GM23248 (cell line): Measurements from ENCODE around the gene CPED1. TPM values are rescaled to one million over a fixed set of nuclear protein-coding genes. Genes with fewer than 3 reads are reported as not detected.
"Not testable (repeated sequence)": the region's sequence is repeated elsewhere in the genome, so short reads cannot be mapped to it uniquely, and the experiment has no call there.

ENCODE experiments used
- DNase-seq: peaks from one replicate; pipeline ENCODE4 v3.0.0-alpha.2; 2015
- H2AFZ ChIP-seq: fragments of 200-600 bp; sonication (generic); 2 replicates; pipeline ENCODE4 v1.6.1; 2016; ENCODE audit warnings: antibody characterized with exemption
- H3F3A ChIP-seq: fragments of 200-600 bp; sonication (generic); 2 replicates; pipeline ENCODE4 v1.6.1; 2016; ENCODE audit warnings: mild to moderate bottlenecking, antibody characterized with exemption, mixed run types; ENCODE audit not compliant: insufficient read depth
- H3K27ac ChIP-seq: fragments of 200-600 bp; sonication (generic); 2 replicates; pipeline ENCODE4 v1.5.1; 2016; ENCODE audit warnings: mild to moderate bottlenecking
- H3K27me3 ChIP-seq: fragments of 200-600 bp; sonication (generic); replicated peaks from 2 replicates; pipeline ENCODE4 v1.6.1; 2016; ENCODE audit warnings: mild to moderate bottlenecking; ENCODE audit not compliant: insufficient read depth
- H3K36me3 ChIP-seq: fragments of 200-600 bp; sonication (generic); 2 replicates; pipeline ENCODE4 v1.6.1; 2016; ENCODE audit warnings: low read depth, mild to moderate bottlenecking
- H3K4me1 ChIP-seq: fragments of 200-600 bp; sonication (generic); 2 replicates; pipeline ENCODE4 v1.6.1; 2016; ENCODE audit warnings: mild to moderate bottlenecking; ENCODE audit not compliant: insufficient read depth
- H3K4me2 ChIP-seq: fragments of 200-600 bp; sonication (generic); one replicate; pipeline ENCODE4 v1.6.1; 2016; ENCODE audit warnings: mild to moderate bottlenecking; ENCODE audit not compliant: unreplicated experiment
- H3K4me3 ChIP-seq: fragments of 200-600 bp; sonication (generic); 2 replicates; pipeline ENCODE4 v1.5.1; 2016; ENCODE audit warnings: mild to moderate bottlenecking
- H3K79me2 ChIP-seq: fragments of 200-600 bp; sonication (generic); 2 replicates; pipeline ENCODE4 v1.6.1; 2016; ENCODE audit warnings: mild to moderate bottlenecking; ENCODE audit not compliant: insufficient read depth
- H3K9ac ChIP-seq: fragments of 200-600 bp; sonication (generic); 2 replicates; pipeline ENCODE4 v1.6.1; 2016; ENCODE audit warnings: mild to moderate bottlenecking
- H3K9me2 ChIP-seq: fragments of 200-600 bp; sonication (generic); 2 replicates; pipeline ENCODE4 v1.6.1; 2016; ENCODE audit warnings: mixed run types, mild to moderate bottlenecking, moderate library complexity; ENCODE audit not compliant: insufficient read depth
- H3K9me3 ChIP-seq: fragments of 200-600 bp; sonication (generic); one replicate; pipeline ENCODE4 v1.6.1; 2017; ENCODE audit warnings: low read depth
- H4K20me1 ChIP-seq: fragments of 200-600 bp; sonication (generic); 2 replicates; pipeline ENCODE4 v1.6.0; 2016; ENCODE audit not compliant: insufficient read depth
- EZH2 ChIP-seq: fragments of 200-600 bp; sonication (generic); IDR thresholded peaks from 2 replicates; pipeline ENCODE4 v1.6.1; 2018; ENCODE audit warnings: antibody characterized with exemption, mild to moderate bottlenecking; ENCODE audit not compliant: insufficient read depth, poor library complexity, severe bottlenecking
- EZH2phosphoT487 ChIP-seq: fragments of 200-600 bp; sonication (generic); IDR thresholded peaks from 2 replicates; pipeline ENCODE4 v1.6.1; 2018; ENCODE audit warnings: antibody characterized with exemption, moderate library complexity, mild to moderate bottlenecking, low read depth; ENCODE audit not compliant: insufficient read depth
- WGBS, 2 experiments: methylation state at CpG; one replicate each; pipeline ENCODE4 v1.1.6; 2015 to 2017; ENCODE audit warnings: low lambda C conversion rate in 2 of 2, low coverage in 1 of 2; ENCODE audit errors: missing lambda C conversion rate in 2 of 2; 5-methylcytosine and 5-hydroxymethylcytosine counted together
- in situ Hi-C: fragments of 300-500 bp; cut with MboI; formaldehyde crosslinking; loops from 2 replicates; pipeline ENCODE4 v1.15.0; 2020
- polyA plus RNA-seq: library from polyadenylated mRNA; unstranded; fragments of >200 nt; fragmentation: Nextera tagmentation; extraction: Ambion mirVana; gene quantifications from 2 replicates; pipeline ENCODE4 v1.2.1, GENCODE V29; 2016
- total RNA-seq: library from RNA; depleted of rRNA; stranded (reverse); fragments of >200 nt; shearing (Covaris generic); gene quantifications from 2 replicates; pipeline ENCODE4 v1.2.3, GENCODE V29; 2014

The CPED1 gene
- total and polyA plus RNA-seq, 2 experiments from 2014 or later = 12.4 to 20.2 TPM

- Histone ChIP-seq H3K9me2 (no peaks in the 10 kb centered on the region), H3K36me3 (no peaks in the 10 kb centered on the region), H3K4me2 (no peak overlapping the region), H3K27me3 (no peaks in the 10 kb centered on the region), H3K27ac (no peak overlapping the region), H3K9me3 (no peaks in the 10 kb centered on the region), H4K20me1 (no peaks in the 10 kb centered on the region), H3F3A (no peaks in the 10 kb centered on the region), H3K9ac (no peak overlapping the region), H3K4me3 (no peak overlapping the region), H2AFZ (no peak overlapping the region), H3K4me1 (no peaks in the 10 kb centered on the region), H3K79me2 (no peaks in the 10 kb centered on the region)
- 88 to 97% methylated on average over 2 of the region's 2 CpGs for WGBS, 2 experiments
- no peak for TF ChIP-seq EZH2phosphoT487
- TF ChIP-seq EZH2 = no peak
- DNase-seq = no peak
- in situ Hi-C loops = no loop called here
These were observed 226.1 kb downstream of the CPED1 start for GRCh38 chr7:121214657-121215056.

- 63 to 71% methylated on average over 2 of the region's 2 CpGs for WGBS, 2 experiments
- H3K4me3 ChIP-seq = no peak overlapping the region
- in situ Hi-C loops = no loop called here
These were observed 230.5 kb downstream of the CPED1 start for GRCh38 chr7:121219026-121219425.

GRCh38 chr7:121221108-121221507, 232.6 kb downstream of the CPED1 start:
- WGBS, 2 experiments = 87 to 92% methylated on average over 2 of the region's 2 CpGs
- H3K4me2 ChIP-seq, H4K20me1 ChIP-seq, H3K27me3 ChIP-seq, H2AFZ ChIP-seq, H3K36me3 ChIP-seq, H3K79me2 ChIP-seq, H3K9me2 ChIP-seq, H3F3A ChIP-seq, in situ Hi-C loops, DNase-seq, H3K9ac ChIP-seq, H3K27ac ChIP-seq, H3K9me3 ChIP-seq, H3K4me3 ChIP-seq, H3K4me1 ChIP-seq: not testable (repeated sequence)

More at GRCh38 chr7:121219026-121219425, 230.5 kb downstream of the CPED1 start:
- no peaks in the 10 kb centered on the region for H4K20me1 ChIP-seq
- no peak overlapping the region for H3K27ac ChIP-seq
- H3K27me3 ChIP-seq = no peaks in the 10 kb centered on the region
- H3K4me1 ChIP-seq = no peaks in the 10 kb centered on the region
- no peak for DNase-seq
- H3K36me3 ChIP-seq = no peaks in the 10 kb centered on the region
- H3F3A ChIP-seq = no peaks in the 10 kb centered on the region
- no peak for TF ChIP-seq EZH2phosphoT487
- TF ChIP-seq EZH2 = no peak
- H2AFZ ChIP-seq = no peak overlapping the region
- no peaks in the 10 kb centered on the region for H3K9me3 ChIP-seq
- no peak overlapping the region for H3K4me2 ChIP-seq
- no peaks in the 10 kb centered on the region for H3K9me2 ChIP-seq
- no peak overlapping the region for H3K9ac ChIP-seq
- no peaks in the 10 kb centered on the region for H3K79me2 ChIP-seq

GRCh38 chr7:121228779-121229178, 240.3 kb downstream of the CPED1 start:
- no peaks in the 10 kb centered on the region for H3K9me3 ChIP-seq
- no peak for TF ChIP-seq EZH2phosphoT487
- no peak for TF ChIP-seq EZH2
- in situ Hi-C loops = no loop called here
- WGBS, 2 experiments = 100% methylated on average over 1 of the region's 1 CpG
- H3K27ac ChIP-seq = no peak overlapping the region
- H3K27me3 ChIP-seq = no peaks in the 10 kb centered on the region
- no peak overlapping the region for H3K4me3 ChIP-seq
- no peaks in the 10 kb centered on the region for H4K20me1 ChIP-seq
- H2AFZ ChIP-seq = no peak overlapping the region
- no peaks in the 10 kb centered on the region for H3K36me3 ChIP-seq
- H3K9me2 ChIP-seq = peaks cover 8% of the 10 kb centered on the region; the same call in 1 of the 2 replicates
- H3F3A ChIP-seq = no peaks in the 10 kb centered on the region
- no peak overlapping the region for H3K4me2 ChIP-seq
- no peak for DNase-seq
- H3K9ac ChIP-seq = no peak overlapping the region
- no peaks in the 10 kb centered on the region for H3K4me1 ChIP-seq
- no peaks in the 10 kb centered on the region for H3K79me2 ChIP-seq

- no peaks in the 10 kb centered on the region for H3K36me3 ChIP-seq
- DNase-seq = no peak
- no peak overlapping the region for H3K4me2 ChIP-seq
- no peaks in the 10 kb centered on the region for H3K9me3 ChIP-seq
- H4K20me1 ChIP-seq = no peaks in the 10 kb centered on the region
- TF ChIP-seq EZH2phosphoT487 = no peak
- in situ Hi-C loops = no loop called here
- H3K4me3 ChIP-seq = no peak overlapping the region
- no peaks in the 10 kb centered on the region for H3K79me2 ChIP-seq
- no peaks in the 10 kb centered on the region for H3K27me3 ChIP-seq
- no peak overlapping the region for H2AFZ ChIP-seq
- no peaks in the 10 kb centered on the region for H3K9me2 ChIP-seq
- H3K27ac ChIP-seq = no peak overlapping the region
- H3K9ac ChIP-seq = no peak overlapping the region
- H3K4me1 ChIP-seq = no peaks in the 10 kb centered on the region
- H3F3A ChIP-seq = no peaks in the 10 kb centered on the region
These were observed 246.7 kb downstream of the CPED1 start for GRCh38 chr7:121235201-121235600.
